DOHH2 (cell line): Measurements from ENCODE around the gene DDA1.

Experiments used
- EZH2phosphoT487 ChIP-seq: fragments of 200-600 bp; sonication (generic); IDR thresholded peaks from 2 replicates; pipeline ENCODE4 v1.6.1; 2017; ENCODE audit warnings: borderline replicate concordance, mild to moderate bottlenecking, antibody characterized with exemption, low read length, moderate library complexity, mixed read lengths
- TF ChIP-seq, protein P1 (sequence below): fragments of 200-600 bp; sonication (generic); IDR thresholded peaks from one replicate; pipeline ENCODE4 v1.5.1; 2014; ENCODE audit warnings: antibody characterized with exemption, mild to moderate bottlenecking, low read depth, low read length; ENCODE audit not compliant: poor library complexity, severe bottlenecking

DNA sequence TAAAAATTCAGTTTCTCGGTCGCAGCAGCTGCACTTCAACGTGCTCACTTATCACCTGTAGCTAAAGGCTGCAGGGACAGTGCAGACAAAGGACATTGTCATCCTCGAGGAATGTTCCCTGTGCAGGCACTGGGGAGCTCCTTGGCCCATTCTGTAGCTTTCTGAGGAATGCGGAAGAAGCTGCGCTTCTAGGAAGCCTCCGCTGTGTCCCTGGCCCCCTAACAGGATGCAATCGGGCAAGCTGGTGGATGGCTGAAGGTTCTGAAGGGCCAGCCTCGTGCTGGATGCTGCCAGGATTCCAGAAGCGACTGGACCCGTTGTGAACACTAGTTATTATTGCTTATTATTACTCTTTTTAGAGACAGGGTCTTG is 17.2 kb downstream of the DDA1 start:
- TF ChIP-seq, protein P1, sequence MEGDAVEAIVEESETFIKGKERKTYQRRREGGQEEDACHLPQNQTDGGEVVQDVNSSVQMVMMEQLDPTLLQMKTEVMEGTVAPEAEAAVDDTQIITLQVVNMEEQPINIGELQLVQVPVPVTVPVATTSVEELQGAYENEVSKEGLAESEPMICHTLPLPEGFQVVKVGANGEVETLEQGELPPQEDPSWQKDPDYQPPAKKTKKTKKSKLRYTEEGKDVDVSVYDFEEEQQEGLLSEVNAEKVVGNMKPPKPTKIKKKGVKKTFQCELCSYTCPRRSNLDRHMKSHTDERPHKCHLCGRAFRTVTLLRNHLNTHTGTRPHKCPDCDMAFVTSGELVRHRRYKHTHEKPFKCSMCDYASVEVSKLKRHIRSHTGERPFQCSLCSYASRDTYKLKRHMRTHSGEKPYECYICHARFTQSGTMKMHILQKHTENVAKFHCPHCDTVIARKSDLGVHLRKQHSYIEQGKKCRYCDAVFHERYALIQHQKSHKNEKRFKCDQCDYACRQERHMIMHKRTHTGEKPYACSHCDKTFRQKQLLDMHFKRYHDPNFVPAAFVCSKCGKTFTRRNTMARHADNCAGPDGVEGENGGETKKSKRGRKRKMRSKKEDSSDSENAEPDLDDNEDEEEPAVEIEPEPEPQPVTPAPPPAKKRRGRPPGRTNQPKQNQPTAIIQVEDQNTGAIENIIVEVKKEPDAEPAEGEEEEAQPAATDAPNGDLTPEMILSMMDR, result no peak
- TF ChIP-seq EZH2phosphoT487, result no peak
